SHP77 treated with DMSO at 0.1 percent for 48 hours (cell line): ENCODE measurements around the gene NTHL1.
"Not testable (repeated sequence)": the region's sequence is repeated elsewhere in the genome, so short reads cannot be mapped to it uniquely, and the experiment has no call there.

Experiments used
- DNase-seq: peaks from one replicate; lab custom pipeline; 2025; lab: John Stamatoyannopoulos, UW

Gene NTHL1

DNA sequence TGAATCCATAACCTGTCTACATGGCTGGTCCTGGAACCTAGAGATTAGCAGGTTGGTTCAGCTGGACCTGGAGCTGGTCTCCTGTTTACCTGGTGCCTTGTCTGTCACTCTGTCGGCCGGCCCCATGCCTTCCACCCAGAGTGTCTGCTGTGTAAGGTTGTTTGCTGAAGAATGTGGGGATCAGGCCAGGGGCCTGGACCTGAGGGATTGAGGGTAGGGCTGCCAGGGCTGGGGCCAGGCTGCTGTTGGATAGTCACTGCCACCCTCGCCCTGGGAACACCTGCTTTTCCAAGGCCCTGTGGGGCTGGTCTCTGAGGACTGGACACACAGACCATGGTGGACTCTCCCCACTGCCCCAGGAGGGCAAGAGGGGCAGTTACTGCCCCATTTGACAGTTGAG is 19.5 kb downstream of the NTHL1 start:
- no peak for DNase-seq

DNA sequence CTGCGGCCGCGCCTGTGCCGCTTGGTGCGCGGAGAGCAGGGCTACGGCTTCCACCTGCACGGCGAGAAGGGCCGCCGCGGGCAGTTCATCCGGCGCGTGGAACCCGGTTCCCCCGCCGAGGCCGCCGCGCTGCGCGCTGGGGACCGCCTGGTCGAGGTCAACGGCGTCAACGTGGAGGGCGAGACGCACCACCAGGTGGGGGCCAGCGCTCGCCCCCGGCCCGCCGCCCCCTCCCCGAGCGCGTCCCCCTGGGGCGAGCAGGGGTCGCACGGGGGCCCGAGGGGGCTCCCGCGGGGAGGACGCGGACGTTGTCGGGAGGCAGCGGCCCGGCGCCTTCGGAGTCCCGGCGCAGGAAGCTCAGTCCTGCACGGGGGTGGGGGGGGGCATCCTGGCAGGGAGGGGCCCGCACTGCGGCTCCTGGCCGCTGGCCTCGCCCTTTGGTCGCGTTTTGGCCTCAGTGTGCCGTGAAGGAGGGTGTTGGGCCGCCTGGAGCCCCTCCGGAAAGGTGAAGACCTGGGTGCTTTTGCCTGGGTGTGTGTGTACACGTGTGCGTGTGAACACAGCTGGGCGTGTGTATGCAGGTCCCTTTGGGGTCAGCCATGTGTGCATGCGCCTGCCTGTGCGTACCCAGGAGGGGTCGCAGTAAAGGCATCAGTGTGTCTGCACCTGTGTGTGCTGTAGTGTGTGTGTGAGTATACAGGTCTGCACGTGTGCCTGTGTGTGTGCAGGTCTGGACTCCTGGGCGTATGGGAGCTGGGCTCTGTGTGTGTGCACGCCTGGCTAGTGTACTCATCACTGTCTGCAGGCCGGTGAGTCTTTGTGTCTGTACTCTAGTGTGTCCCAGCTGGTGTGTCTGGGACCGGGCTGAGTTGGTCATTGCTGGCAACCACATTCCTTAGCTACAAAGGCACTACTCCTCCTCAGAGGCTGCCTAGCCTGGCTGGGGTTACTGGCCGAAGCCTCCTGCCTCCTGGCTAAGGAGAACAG is 20.3 kb downstream of the NTHL1 start:
- no peak for DNase-seq

DNA sequence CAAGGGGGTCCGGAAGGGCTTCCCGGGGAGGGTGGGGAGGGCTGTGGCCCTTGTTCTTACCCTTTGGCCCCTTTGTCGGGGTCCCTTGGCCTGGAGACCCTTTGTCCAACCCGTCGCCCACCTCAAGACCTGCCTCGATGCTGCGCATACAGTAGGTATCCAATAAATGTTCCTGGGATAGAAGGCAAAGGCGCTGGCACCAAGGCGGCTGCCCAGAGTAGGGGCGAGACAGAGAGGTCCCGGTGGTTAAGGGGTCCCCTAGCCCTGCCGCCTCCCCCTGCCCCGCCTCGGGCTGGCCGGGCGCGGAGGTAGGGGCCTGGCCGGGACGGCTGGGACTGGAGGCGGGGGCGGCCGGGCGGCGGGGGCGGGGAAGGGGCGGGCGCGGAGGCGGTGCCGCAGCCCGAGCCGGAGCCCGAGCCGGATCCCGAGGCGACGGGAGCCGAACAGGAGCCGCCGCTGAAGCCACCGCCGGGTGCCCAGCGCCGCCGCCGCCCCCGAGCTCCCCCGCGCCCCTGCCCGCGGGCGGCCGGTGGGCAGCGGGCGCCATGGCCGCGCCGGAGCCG is 21.1 kb downstream of the NTHL1 start, which contains the start of gene NHERF2:
Gene NHERF2 (plus strand): TSS at position 442 of the 563 bp plus-strand sequence. CDS start 104 bp downstream, at position 546.
- no peak for DNase-seq

DNA sequence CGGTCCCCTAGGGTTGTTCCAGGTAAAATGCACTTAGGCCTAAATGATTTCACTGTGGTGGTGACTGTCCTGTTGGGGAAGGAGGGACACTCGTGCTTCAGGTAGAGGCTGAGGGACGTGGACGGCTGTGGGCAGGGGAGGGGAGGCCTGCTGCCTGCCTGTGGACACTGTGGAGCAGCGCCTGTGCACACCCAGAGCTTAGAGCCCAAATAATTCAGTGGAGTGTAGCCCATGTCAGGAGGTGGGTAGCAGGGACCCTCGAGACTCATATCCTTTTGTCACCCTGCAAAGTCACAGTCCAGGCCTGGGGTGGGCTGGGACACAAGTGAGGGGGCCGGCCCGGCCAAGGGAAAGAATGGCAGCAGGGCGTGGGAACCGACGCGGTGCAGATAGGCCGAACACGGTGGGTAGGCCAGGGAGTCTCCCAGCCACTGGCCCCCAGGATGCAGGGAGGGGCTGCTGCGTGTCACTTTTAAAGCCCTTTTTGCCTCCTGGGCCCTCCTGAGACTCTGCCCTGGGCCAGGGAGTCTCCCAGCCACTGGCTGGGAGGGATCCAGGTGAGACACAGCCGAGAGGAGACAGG is 21.7 kb downstream of the NTHL1 start:
- no peak for DNase-seq

DNA sequence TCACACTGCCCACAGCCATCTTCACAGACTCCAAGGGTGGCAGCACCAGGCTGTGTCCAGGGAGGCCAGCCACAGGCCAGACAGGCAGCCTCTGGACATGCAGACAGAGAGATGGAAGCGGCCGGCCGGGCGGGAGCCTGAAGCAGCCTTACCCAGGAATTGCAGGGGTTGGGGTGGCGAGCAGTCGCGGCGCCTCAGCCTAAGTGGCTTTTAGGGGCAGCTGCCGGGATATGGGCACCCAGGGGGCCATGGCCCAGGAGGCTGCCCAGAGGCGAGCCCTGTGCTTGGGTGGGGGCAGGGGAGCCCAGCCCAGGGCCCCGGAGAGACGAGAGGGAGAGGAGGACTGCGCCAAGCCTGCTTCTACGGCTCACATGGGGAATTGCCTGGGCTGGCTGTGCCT is 22.4 kb downstream of the NTHL1 start:
- no peak for DNase-seq

DNA sequence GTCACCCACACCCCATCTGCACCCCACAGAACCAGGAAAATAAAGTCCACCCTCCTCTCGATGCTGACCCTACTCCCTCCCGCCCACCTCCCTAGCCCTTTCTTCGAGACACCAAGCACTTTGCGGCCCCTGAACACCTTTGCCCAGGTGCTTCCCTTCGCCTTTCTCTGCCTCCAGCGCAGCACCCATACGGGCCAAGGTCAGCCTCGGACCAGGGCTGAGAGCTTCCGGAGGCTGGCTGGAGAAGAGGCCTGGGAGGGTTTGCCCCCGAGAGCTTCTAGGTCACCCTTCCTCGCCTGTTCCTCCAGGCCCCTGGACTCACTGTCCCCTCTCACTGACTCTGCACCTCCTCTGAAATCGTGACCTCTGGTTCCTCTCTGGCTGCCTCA is 23.6 kb downstream of the NTHL1 start:
- DNase-seq = no peak

DNA sequence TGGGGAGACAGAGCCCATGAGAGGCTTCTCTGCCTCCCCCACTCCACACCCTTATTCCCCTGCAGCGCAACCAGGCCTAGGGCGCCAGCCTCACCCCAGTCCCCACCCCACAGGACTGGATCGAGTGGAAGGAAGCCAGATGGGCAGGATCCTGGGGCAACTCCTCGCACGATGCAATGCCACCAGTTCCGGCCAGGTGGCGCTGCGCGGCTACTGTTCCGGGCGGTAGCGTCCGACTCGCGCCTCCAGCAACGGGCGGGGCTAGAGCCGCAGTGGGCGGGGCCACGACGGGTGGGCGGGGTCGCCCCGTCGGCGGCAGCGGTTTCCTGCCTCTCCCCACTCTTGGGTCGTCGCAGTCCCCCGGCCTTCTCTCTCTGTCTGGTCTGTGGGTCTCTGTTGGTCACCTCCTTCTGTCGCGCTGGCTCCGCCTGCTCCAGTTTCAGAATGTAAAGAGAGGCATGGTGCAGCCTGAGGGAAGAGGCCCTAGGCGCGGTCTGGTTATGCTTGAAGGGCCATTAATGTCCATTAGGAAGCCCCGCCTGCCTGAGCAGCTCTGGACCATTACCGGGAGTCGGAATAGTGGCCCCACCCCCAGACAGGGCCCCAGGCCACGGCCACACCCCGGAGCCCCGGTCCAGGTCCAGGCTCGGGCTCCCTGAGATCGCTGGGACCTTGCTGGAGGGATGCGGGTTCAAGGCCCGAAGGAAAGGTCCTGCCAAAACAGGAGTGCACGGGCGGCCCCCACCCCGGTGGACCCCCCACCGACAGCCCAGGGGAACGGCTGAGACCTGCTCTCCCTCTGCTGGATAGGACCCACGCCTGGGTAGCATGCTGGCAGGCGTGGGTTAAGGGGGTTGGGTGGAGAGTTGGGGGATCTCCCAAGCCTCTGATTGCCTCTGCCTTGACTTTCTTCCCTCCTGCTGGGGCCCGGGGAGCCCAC is 24.3 kb downstream of the NTHL1 start:
- DNase-seq = peak; percentile 40

DNA sequence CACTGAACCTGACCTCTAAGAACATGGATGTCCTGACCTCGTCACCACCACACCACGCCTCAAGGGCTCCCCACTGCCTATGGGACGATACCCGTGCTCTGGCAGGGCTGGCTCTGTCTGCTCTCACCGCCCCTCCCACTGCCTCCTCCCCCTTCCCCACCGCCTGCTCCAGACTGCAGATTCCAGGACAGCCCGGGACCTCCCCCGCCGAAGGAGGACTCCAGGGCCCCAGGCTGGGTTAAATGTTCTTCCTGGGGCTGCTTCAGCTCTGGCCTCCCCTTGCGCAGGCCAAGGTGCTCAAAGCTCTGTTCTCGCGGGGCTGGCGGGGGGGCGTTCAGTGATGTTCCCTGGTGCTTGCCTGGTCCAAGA is 24.9 kb downstream of the NTHL1 start:
- no peak for DNase-seq

DNA sequence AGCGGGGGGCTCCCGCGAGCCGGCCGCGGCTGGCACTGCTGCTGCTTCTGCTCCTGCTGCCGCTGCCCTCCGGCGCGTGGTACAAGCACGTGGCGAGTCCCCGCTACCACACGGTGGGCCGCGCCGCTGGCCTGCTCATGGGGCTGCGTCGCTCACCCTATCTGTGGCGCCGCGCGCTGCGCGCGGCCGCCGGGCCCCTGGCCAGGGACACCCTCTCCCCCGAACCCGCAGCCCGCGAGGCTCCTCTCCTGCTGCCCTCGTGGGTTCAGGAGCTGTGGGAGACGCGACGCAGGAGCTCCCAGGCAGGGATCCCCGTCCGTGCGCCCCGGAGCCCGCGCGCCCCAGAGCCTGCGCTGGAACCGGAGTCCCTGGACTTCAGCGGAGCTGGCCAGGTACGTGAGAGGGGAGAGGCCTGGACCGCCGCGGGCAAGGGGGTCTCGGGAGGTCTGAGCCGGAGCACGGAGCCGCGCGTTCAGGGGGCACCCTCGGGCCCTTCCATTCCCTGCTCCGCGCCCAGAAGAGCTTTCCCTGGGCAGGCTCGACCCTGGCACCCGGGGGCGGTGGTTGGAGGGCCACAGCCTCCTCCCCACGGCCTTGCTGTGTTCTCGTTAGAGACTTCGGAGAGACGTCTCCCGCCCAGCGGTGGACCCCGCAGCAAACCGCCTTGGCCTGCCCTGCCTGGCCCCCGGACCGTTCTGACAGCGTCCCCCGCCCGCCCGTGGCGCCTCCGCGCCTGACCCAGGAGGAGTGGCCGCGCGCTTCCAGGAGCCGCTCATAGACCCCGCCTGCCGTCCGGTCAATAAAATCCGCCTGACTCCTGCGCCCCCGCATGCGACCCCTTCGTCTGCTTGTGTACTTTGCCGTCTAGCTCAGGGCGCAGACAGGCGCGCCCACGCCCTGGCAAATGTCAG is 27.5 kb downstream of the NTHL1 start:
- DNase-seq = no peak

DNA sequence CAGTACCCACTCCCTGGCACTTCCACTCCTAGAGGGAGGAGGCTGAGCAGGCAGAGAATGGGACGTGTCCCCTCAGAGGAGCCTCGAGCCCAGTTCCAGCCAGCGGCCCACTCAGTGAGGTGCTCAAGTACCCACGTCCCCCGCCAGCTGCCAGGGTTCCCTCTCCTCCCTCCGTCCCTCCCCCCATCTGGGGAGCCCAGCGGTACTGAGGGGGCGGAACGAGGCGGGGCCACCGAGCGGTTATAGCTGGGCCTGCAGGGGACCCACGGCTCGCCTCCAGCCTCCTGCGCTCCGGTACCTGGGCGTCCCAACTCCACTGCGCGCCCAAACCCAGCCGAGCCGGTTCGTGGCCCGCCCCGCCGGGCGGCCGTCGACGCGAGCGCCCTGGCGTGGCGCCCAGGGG is 28.1 kb downstream of the NTHL1 start, which contains the start of gene NPW:
Gene NPW (plus strand): TSS at position 268 of the 403 bp plus-strand sequence.
- DNase-seq = no peak

DNA sequence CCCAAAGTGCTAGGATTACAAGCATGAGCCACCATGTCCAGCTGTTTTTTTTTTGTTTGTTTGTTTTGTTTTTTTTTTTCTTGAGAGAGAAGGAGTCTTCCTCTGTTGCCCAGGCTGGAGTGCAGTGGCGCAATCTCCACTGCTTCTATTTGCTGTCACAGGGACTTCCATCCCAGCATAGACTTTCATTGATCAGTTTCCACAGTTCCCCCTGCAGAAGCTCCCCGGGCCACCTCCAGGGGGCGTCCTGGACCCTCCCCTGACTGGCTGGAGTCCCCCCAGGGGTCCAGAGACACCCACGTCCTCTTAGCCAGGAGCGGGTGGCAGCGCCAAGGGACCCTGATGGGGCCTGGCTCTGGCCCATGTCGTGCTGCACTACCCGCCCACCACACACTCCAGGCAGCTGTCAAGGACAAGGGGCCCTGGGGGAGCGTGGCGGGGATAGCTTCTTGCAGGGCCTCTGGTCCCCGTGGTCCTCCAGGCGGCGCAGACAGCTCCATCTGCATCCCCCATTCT is 31.2 kb downstream of the NTHL1 start:
- DNase-seq = no peak

DNA sequence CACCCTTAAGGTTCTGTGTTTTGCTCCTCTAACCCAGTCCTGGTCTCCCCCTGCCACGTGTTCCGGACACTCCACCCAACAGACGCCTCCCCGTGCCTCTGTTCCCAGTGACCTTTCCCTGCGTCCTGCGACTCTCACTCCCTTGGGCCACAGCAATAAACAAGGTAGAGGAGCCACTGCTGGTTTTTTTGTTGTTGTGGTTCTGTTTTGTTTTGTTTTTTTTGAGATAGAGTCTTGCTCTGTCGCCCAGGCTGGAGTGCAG is 31.8 kb downstream of the NTHL1 start:
- DNase-seq = no peak

DNA sequence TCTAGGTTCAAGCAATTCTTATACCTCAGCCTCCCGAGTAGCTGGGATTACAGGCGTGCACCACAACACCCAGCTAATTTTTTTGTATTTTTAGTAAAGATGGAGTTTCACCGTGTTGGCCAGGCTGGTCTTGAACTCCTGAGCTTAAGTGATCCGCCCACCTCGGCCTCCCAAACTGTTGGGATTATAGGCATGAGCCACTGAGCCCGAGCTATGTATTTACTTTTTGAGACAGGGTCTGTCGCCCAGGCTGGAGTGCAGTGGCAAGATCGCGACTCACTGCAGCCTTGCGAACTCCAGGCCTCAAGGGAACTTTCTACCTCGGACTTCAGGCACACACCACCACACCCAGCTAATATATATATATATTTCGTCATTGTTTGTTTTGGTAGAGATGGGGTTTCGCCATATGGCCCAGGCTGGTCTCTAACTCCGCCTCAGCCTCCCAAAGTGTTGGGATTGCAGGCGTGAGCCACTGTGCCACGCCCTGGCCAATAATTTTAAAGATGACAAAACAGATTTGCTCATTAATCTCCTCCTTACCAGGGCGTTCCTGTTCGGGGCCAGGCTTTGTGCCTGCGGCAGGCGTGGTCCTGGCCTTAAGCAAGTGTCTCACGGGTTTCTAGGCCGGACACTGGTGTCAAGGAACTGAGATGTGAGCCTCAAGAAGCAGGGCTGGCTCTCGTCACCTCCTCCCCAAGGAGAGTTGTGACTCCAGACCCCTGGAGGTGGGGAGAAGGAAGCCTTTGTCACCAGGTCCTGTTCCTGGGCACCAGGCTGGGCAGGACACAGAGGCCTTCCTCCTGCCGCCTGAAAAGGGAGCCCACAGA is 32.3 kb downstream of the NTHL1 start:
- no peak for DNase-seq

DNA sequence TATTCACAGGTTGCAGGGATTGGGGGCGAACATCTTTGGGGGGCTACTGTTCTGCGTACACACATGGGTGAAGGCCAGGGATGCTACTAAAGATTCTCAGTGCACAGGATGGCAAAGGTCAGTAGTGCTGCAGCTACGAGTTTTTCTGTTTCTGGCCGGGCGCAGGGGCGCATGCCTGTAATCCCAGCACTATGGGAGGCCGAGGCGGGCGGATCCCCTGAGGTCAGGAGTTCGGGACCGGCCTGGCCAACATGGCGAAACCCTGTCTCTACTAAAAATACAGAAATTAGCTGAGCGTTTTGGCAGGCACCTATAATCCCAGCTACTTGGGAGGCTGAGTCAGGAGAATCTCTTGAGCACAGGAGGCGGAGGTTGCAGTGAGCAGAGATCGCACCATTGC is 34.1 kb downstream of the NTHL1 start:
- no peak for DNase-seq

DNA sequence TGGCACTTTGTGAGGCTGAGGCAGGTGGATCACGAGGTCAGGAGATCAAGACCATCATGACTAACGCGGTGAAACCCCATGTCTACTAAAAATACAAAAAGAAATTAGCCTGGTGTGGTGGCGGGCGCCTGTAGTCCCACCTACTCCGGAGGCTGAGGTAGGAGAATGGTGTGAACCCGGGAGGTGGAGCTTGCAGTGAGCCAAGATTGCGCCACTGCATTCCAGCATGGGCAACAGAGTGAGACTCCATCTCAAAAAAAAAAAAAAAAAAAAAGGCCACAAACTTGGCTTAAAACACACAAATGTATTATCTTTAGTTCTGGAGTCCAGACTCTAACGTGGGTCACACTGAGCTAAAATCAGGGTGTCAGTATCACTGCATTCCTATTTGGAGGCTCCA is 35.9 kb downstream of the NTHL1 start:
- not testable (repeated sequence) for DNase-seq

DNA sequence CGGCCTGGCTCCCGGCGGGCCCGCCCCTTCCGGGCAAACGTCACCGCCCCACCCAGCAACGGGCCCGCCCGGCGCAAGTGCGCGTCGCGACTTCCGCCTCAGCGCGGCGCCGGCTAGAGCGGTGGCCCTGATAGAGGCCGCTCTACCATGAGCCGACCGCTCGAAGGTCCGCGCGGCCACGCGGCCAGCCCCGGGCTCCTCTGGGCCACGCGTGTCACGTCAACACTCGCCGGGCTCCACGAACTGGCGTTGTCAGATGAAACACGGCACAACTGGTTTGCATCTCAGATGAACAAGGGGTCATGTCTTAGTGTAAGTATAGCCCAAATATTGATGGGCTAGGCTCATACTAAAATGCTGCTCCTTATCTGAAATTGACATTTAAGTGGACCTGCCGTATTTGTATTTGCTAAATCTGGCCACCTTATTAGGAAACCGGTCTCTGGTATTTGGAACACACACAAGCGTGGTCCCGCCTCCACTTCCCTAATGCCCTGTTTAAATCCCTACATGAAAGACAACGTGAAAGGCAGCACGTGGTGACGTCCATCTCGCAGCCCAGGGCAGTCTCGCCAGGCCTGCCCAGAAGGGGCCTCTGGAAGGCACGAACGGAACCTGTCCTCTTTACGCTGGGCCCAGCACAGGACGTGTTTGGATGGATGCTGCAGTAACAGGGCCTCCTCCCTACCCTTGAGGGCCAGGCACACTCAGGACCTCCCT is 37.7 kb downstream of the NTHL1 start, which contains the start of gene ZNF598:
Gene ZNF598 (minus strand): TSS at position 31 of the 720 bp plus-strand sequence.
- DNase-seq = peak; percentile 25

DNA sequence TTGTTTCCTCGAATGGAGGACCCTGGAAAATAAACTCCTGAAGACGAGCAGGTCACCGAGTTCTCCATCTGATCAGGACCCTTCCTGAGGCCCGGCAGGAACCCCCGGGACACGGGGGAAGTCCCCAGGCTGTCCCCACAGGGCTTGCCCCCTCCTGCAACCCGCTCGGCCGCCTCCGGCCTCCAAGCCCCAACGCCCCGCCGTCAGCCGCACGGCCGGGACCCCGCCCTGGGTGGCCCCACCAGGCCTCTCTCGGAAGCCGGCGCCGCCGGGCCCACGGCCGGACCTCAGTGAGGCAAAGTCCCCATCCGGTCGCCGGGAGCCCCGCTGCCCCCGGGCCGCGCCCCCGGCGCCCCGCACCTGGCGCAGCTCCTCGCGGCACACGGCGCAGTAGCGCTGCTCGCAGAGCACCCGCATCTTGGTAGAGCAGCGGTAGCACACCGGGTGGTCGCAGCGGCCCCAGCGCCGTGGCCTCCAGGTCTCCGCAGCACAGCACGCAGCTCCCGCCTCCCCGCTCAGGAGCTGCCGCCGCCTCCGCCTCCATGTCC is 38.4 kb downstream of the NTHL1 start:
- DNase-seq = no peak

DNA sequence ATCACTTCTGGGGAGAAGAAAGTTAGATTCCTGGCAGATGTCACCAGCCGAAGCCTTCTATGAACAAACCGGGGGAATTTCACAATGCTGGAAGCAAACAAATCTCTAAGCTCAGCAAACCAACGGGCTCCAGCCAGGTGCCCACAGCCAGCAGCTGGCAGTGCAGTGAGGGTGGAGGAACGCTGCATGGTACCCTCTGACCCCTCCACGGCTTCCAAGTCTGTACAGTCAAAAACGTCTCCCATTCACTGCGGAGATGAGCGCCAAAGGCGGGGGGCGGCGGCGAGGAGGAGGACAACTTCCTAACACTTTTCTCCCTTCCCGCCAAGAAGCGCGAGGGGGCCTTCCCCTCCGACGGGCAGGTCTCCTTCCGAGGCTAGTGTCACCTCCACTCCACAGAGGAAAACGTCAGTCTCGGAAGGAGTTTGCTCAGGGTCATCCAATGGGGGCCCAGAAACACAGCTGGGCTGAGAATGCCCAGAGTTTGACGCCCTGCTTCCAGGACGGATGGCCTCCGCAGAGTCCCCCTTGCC is 38.9 kb downstream of the NTHL1 start:
- no peak for DNase-seq
